Thoracic aorta (tissue), 2 donors: ENCODE measurements around the gene COMTD1. TPM values are rescaled to one million over a fixed set of nuclear protein-coding genes. Genes with fewer than 3 reads are reported as not detected.
A peak's percentile ranks its signal among the peaks of the same experiment; 100 is the strongest.
"Not testable (repeated sequence)": the region's sequence is repeated elsewhere in the genome, so short reads cannot be mapped to it uniquely, and the experiment has no call there.

Source experiments
- ATAC-seq: fragments of 150-250 bp; one replicate; pipeline ENCODE4 v1.8.0; 2017; ENCODE audit warnings: low read depth; ENCODE audit not compliant: insufficient number of reproducible peaks, low FRiP score
- DNase-seq: peaks from one replicate; pipeline ENCODE4 v3.0.0-alpha.2; 2020; ENCODE audit warnings: low spot score
- H3K27ac ChIP-seq, 2 donors: fragments of 200-600 bp; sonication (generic); 1 replicate in 1 of 2; 2 replicates in 1 of 2; pipeline ENCODE4 v1.5.1; 2016; ENCODE audit warnings: mild to moderate bottlenecking in 2 of 2, moderate library complexity in 2 of 2
- H3K27me3 ChIP-seq: fragments of 200-600 bp; sonication (generic); replicated peaks from 2 replicates; pipeline ENCODE4 v1.6.0; 2016; ENCODE audit warnings: mild to moderate bottlenecking; ENCODE audit not compliant: insufficient read depth
- H3K36me3 ChIP-seq: fragments of 200-600 bp; sonication (generic); one replicate; pipeline ENCODE4 v1.5.1; 2016
- H3K4me1 ChIP-seq, 2 donors: fragments of 200-600 bp; sonication (generic); 1 replicate in 1 of 2; 2 replicates in 1 of 2; pipeline versions ENCODE4 v1.5.1 to v1.6.0; 2016; ENCODE audit warnings: low read depth in 2 of 2, mild to moderate bottlenecking in 1 of 2; ENCODE audit not compliant: control insufficient read depth in 1 of 2
- H3K4me3 ChIP-seq: fragments of 200-600 bp; sonication (generic); 2 replicates; pipeline ENCODE4 v1.5.1; 2016; ENCODE audit warnings: mild to moderate bottlenecking
- H3K9me3 ChIP-seq: fragments of 200-600 bp; sonication (generic); 2 replicates; pipeline ENCODE4 v1.5.1; 2016
- total RNA-seq, 2 donors: library from RNA; depleted of rRNA; stranded (reverse); fragments of >200 nt; gene quantifications; one replicate each; pipeline versions ENCODE4 v1.1.0 to v1.2.3, GENCODE V29; 2016
- TF ChIP-seq, protein P1 (sequence below): fragments of 200-600 bp; sonication (generic); IDR thresholded peaks from one replicate; pipeline ENCODE4 v1.5.1; 2019; ENCODE audit warnings: antibody characterized with exemption

COMTD1 gene
- total RNA-seq, 2 donors from 2014 or later = 19.0 to 35.6 TPM

DNA sequence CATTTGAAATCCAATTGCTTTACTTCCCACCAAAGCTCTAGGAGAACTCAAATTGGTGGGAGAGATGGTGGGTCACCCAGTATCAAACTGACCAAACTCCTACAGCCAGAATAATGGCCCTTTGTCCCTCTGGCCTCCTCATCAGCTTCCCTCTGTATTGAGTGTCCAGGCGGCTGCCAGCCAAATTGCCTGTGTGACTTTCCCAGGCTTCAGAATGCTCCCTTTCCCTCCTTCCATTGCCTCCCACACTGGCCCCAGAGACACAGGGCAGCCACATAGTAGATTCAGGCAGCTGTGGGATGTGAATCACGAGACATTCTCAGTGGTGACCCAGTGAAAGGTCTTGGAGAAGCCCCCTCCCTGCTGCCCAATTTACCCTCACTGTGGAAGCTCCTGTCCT is 37.9 kb downstream of the COMTD1 start:
- H3K36me3 ChIP-seq = no peaks in the 10 kb centered on the region
- peaks cover 7 to 12% of the 10 kb centered on the region in 2 donors for H3K4me1 ChIP-seq
- no peaks in the 10 kb centered on the region for H3K27me3 ChIP-seq
- H3K27ac ChIP-seq = no peak overlapping the region
- TF ChIP-seq, protein P1, sequence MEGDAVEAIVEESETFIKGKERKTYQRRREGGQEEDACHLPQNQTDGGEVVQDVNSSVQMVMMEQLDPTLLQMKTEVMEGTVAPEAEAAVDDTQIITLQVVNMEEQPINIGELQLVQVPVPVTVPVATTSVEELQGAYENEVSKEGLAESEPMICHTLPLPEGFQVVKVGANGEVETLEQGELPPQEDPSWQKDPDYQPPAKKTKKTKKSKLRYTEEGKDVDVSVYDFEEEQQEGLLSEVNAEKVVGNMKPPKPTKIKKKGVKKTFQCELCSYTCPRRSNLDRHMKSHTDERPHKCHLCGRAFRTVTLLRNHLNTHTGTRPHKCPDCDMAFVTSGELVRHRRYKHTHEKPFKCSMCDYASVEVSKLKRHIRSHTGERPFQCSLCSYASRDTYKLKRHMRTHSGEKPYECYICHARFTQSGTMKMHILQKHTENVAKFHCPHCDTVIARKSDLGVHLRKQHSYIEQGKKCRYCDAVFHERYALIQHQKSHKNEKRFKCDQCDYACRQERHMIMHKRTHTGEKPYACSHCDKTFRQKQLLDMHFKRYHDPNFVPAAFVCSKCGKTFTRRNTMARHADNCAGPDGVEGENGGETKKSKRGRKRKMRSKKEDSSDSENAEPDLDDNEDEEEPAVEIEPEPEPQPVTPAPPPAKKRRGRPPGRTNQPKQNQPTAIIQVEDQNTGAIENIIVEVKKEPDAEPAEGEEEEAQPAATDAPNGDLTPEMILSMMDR = no peak
- ATAC-seq (no peak), DNase-seq (no peak)
- no peaks in the 10 kb centered on the region for H3K9me3 ChIP-seq
- H3K4me3 ChIP-seq = no peak overlapping the region

DNA sequence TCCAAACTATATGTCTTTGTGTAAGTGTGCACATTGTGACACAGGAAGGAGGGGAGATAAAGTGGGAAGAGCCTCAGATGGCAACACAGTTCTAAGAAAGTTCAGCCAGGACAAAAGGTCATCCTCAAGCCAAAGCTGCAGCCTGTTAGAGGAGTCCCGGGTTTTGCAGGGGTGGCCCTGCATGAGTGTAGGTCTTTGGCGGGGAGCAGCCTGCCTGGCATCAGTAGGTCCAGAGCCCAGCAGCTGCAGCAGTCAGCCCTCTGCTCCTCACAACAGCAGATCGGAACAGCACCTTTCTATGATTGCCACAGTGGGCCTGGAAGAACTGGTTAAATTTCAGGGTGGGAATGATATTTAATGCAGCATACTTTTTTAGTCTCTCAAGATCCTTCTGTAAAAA is 38.7 kb downstream of the COMTD1 start:
- TF ChIP-seq, protein P1 = no peak
- H3K9me3 ChIP-seq = no peaks in the 10 kb centered on the region
- peaks cover 0 to 12% of the 10 kb centered on the region in 2 donors for H3K4me1 ChIP-seq
- no peaks in the 10 kb centered on the region for H3K36me3 ChIP-seq
- DNase-seq = no peak
- no peak overlapping the region for H3K4me3 ChIP-seq
- no peaks in the 10 kb centered on the region for H3K27me3 ChIP-seq
- no peak overlapping the region for H3K27ac ChIP-seq
- ATAC-seq = no peak

DNA sequence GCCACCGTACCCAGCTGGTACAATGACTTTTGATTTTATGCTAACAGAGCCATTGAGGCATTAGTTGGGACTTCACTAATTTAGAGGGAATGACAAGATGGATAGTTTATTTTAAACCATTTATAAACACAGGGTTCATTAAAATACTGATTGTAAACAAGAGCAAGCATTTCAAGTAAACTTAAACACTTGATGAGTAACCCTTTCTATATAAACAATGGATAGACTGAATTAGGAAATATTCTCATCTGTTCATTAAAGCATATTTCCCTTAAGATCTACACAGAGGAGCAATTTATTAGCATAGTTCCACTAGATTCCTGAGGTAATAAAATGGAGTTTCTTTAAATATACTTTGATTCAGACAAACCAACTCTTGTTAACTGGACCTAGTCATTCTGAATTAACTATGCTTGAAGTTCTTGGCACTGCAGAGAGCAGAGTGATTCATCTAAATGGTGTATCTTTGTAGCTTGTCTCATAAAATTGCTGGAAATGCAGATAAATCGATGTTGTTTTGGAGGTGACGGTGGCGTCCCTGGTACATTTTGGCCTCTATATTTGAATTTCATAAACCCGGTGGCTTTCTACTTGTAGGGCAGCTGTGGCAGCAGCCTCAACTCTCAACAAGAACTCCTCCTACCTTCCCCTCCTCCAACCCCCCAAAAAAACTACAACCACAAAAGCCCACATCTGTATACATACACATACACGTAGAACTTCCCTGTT is 40.6 kb downstream of the COMTD1 start:
- H3K4me3 ChIP-seq = no peak overlapping the region
- H3K36me3 ChIP-seq = no peaks in the 10 kb centered on the region
- TF ChIP-seq, protein P1 = no peak
- no peak for ATAC-seq
- no peaks in the 10 kb centered on the region for H3K9me3 ChIP-seq
- H3K27ac ChIP-seq = no peak overlapping the region
- peaks cover 5 to 19% of the 10 kb centered on the region in 2 donors for H3K4me1 ChIP-seq
- no peaks in the 10 kb centered on the region for H3K27me3 ChIP-seq
- no peak for DNase-seq

DNA sequence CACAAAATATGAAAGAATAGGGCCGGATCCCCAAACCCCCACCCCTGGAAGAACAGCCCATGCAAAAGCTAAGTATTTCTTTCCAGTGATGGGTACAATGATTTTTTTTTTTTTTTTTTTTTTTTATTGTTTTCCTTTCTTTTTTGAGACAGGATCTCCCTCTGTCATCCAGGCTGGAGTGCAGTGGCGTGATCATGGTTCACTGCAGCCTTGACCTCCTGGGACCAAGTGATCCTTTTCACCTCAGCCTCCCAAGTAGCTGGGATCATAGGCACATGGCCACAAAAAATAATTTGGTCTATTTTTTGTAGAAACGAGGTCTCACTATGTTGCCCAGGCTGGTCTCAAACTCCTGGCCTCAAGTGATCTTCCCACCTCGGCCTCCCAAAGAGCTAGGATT is 41.1 kb downstream of the COMTD1 start:
- peaks cover 5 to 19% of the 10 kb centered on the region in 2 donors for H3K4me1 ChIP-seq
- H3K27ac ChIP-seq, H3K36me3 ChIP-seq, ATAC-seq, H3K27me3 ChIP-seq, H3K9me3 ChIP-seq, DNase-seq, H3K4me3 ChIP-seq: not testable (repeated sequence)

DNA sequence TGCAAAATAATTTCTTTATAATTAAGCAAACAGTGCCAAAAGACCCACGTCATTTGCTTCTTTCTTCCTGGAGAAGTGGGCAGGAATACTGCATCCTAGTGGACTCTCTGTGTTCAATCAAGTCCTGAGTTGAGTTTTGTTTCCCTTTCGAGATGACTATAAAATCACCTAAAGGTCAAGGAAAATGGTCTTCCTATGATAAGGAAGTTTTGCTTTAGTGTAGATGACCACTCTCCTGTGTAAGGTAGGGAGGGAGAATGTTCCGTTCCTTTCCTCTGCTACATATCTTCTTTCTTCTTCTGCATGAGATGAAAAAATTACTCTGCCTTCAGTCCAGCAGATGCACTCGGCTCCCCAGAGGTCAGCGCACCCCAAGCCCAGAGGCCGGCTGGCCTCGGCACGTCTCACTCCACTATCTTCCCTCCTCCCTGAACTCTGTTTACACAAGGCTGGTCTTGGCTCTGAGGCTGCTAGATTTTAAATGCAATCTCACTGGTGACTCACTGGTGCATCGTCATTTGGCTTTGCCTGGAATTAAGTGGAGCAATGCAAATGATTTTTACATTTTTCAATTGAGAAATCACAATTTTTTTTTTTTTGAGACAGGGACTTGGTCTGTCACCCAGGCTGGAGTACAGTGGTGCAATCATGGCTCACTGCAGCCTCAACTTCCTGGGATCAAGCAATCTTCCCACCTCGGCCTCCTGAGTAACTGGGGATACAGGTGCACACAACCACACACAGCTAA is 43.8 kb downstream of the COMTD1 start:
- Histone ChIP-seq H3K9me3 (no peaks in the 10 kb centered on the region), H3K27me3 (no peaks in the 10 kb centered on the region), H3K36me3 (no peaks in the 10 kb centered on the region), H3K4me1 (peaks cover 5 to 19% of the 10 kb centered on the region in 2 donors), H3K27ac (peak overlapping the region; percentile 21 to 60), H3K4me3 (peak overlapping the region; percentile 32)
- TF ChIP-seq, protein P1 = no peak
- ATAC-seq = peak; percentile 16
- DNase-seq = peak; percentile 26
